Frontal cortex (tissue), 4 donors: ENCODE measurements around the gene KHDC4. TPM values are rescaled to one million over a fixed set of nuclear protein-coding genes. Genes with fewer than 3 reads are reported as not detected.
"Not testable (repeated sequence)": the region's sequence is repeated elsewhere in the genome, so short reads cannot be mapped to it uniquely, and the experiment has no call there.

Source experiments
- DNase-seq, 2 donors: peaks; one replicate each; pipeline ENCODE4 v3.0.0; 2012; ENCODE audit warnings: low spot score in 2 of 2
- FAIRE-seq: peaks from 2 replicates; lab custom pipeline; 2012; peaks lifted over from hg19 to GRCh38; lab: Jason Lieb, UNC
- total RNA-seq: library from RNA; depleted of rRNA; stranded (reverse); fragments of >200 nt; gene quantifications from one replicate; pipeline ENCODE4 v1.2.3, GENCODE V29; 2014
- donor health status: control.
- donor health status: control.
- donor health status: control.

Gene KHDC4
- total RNA-seq, 1 donor from 2014 or later = 30.6 TPM

- peak; percentile 58 to 77 for DNase-seq
- FAIRE-seq = no peak
These were observed 22.8 kb downstream of the KHDC4 start, which contains the start of gene RIT1 for GRCh38 chr1:155911156-155912055. Gene RIT1 (minus strand): TSS chr1:155911349. CDS start chr1:155910761, 588 bp downstream.

GRCh38 chr1:155910621-155911121, 23.5 kb downstream of the KHDC4 start:
- no peak for FAIRE-seq
- DNase-seq = no peak

GRCh38 chr1:155909894-155910293, 24.3 kb downstream of the KHDC4 start:
- FAIRE-seq = no peak
- DNase-seq = no peak

- FAIRE-seq = no peak
- no peak for DNase-seq
These were observed 30.0 kb downstream of the KHDC4 start for GRCh38 chr1:155904261-155904660.

- FAIRE-seq (no peak), DNase-seq (no peak)
These were observed 34.1 kb downstream of the KHDC4 start for GRCh38 chr1:155900161-155900560.

GRCh38 chr1:155899683-155900082, 34.5 kb downstream of the KHDC4 start:
- FAIRE-seq (no peak), DNase-seq (no peak)

GRCh38 chr1:155898888-155899287, 35.3 kb downstream of the KHDC4 start:
- no peak for FAIRE-seq

GRCh38 chr1:155897746-155898145, 36.5 kb downstream of the KHDC4 start:
- no peak for DNase-seq
- FAIRE-seq = no peak

More at GRCh38 chr1:155898888-155899287, 35.3 kb downstream of the KHDC4 start:
- DNase-seq = no peak

- DNase-seq, FAIRE-seq: not testable (repeated sequence)
These were observed 37.7 kb downstream of the KHDC4 start for GRCh38 chr1:155896476-155896875.

- DNase-seq, FAIRE-seq: not testable (repeated sequence)
These were observed 38.6 kb downstream of the KHDC4 start for GRCh38 chr1:155895617-155896016.

GRCh38 chr1:155893389-155894142, 40.6 kb downstream of the KHDC4 start:
- FAIRE-seq (no peak), DNase-seq (no peak)

- FAIRE-seq = no peak
- DNase-seq = no peak
These were observed 41.4 kb downstream of the KHDC4 start for GRCh38 chr1:155892796-155893195.

- FAIRE-seq (no peak), DNase-seq (no peak)
These were observed 44.0 kb downstream of the KHDC4 start for GRCh38 chr1:155890251-155890650.

GRCh38 chr1:155889566-155889965, 44.6 kb downstream of the KHDC4 start:
- DNase-seq (no peak), FAIRE-seq (no peak)

- no peak for DNase-seq
- FAIRE-seq = no peak
These were observed 45.7 kb downstream of the KHDC4 start for GRCh38 chr1:155888481-155888880.

- DNase-seq (no peak), FAIRE-seq (no peak)
These were observed 49.2 kb downstream of the KHDC4 start for GRCh38 chr1:155884982-155885381.

- DNase-seq = no peak
These were observed 49.9 kb downstream of the KHDC4 start for GRCh38 chr1:155884031-155884960.

GRCh38 chr1:155882766-155883165, 51.4 kb downstream of the KHDC4 start:
- DNase-seq (no peak), FAIRE-seq (no peak)

More at GRCh38 chr1:155884031-155884960, 49.9 kb downstream of the KHDC4 start:
- no peak for FAIRE-seq

GRCh38 chr1:155882235-155882634, 52.0 kb downstream of the KHDC4 start:
- FAIRE-seq = no peak
- DNase-seq = no peak
